HL-60 (cell line): ENCODE data around the gene QSOX2.

ENCODE experiments used
- POLR2AphosphoS5 ChIP-seq: IDR thresholded peaks from 2 replicates; pipeline ENCODE4 v1.6.1; 2012; ENCODE audit warnings: low read depth
- TF ChIP-seq, protein P1 (sequence below): IDR thresholded peaks from one replicate; pipeline ENCODE4 v1.5.1; 2011; ENCODE audit warnings: low read length, control low read depth, inconsistent platforms; ENCODE audit not compliant: insufficient read depth
- TF ChIP-seq, protein P2 (sequence below): IDR thresholded peaks from 2 replicates; pipeline ENCODE4 v1.6.1; 2012; ENCODE audit warnings: low read depth; ENCODE audit not compliant: insufficient replicate concordance

DNA sequence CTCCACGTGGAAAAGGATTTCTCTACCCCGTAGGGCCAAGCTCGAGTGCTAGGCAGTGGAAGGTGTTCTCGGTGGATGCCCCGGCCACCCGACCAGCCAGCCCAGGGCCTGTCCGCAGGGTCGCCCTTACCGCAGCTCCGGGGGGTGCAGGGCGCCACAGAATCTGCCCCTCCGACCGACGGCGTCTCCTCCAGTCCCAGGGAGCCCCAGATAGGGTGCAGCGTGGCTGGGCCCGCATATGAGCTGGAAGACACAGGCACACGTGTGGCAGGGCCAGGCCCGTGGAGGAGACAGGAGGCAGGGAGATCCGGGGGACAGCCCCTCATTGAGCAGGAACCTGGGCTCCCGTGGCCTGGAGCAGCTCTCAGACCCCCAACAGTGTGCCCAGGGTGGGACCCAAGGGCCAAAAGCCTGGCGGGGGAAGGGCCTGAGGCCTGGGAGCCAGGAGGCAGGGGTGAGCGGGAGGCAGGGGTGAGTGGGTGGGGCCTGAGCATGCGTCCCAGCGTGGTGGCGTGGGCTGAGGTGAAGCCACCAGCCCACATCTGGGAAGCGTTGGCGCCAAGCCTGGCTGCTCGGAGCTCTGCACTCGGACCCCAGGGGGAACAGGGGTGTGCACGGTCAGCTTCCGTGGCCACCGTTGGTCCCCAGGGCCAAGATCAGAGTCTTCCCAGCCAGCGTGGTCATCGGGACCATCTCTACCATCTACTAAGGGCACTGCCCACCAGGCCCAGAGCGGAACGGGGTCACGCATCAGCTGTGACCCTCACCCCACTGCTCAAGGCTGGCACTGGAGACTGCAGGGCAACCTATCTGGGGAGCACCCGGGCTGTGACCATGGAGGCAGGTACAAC is 36.0 kb upstream of the QSOX2 start:
- TF ChIP-seq, protein P1, sequence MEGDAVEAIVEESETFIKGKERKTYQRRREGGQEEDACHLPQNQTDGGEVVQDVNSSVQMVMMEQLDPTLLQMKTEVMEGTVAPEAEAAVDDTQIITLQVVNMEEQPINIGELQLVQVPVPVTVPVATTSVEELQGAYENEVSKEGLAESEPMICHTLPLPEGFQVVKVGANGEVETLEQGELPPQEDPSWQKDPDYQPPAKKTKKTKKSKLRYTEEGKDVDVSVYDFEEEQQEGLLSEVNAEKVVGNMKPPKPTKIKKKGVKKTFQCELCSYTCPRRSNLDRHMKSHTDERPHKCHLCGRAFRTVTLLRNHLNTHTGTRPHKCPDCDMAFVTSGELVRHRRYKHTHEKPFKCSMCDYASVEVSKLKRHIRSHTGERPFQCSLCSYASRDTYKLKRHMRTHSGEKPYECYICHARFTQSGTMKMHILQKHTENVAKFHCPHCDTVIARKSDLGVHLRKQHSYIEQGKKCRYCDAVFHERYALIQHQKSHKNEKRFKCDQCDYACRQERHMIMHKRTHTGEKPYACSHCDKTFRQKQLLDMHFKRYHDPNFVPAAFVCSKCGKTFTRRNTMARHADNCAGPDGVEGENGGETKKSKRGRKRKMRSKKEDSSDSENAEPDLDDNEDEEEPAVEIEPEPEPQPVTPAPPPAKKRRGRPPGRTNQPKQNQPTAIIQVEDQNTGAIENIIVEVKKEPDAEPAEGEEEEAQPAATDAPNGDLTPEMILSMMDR = no peak
- no peak for TF ChIP-seq POLR2AphosphoS5
- TF ChIP-seq, protein P2, sequence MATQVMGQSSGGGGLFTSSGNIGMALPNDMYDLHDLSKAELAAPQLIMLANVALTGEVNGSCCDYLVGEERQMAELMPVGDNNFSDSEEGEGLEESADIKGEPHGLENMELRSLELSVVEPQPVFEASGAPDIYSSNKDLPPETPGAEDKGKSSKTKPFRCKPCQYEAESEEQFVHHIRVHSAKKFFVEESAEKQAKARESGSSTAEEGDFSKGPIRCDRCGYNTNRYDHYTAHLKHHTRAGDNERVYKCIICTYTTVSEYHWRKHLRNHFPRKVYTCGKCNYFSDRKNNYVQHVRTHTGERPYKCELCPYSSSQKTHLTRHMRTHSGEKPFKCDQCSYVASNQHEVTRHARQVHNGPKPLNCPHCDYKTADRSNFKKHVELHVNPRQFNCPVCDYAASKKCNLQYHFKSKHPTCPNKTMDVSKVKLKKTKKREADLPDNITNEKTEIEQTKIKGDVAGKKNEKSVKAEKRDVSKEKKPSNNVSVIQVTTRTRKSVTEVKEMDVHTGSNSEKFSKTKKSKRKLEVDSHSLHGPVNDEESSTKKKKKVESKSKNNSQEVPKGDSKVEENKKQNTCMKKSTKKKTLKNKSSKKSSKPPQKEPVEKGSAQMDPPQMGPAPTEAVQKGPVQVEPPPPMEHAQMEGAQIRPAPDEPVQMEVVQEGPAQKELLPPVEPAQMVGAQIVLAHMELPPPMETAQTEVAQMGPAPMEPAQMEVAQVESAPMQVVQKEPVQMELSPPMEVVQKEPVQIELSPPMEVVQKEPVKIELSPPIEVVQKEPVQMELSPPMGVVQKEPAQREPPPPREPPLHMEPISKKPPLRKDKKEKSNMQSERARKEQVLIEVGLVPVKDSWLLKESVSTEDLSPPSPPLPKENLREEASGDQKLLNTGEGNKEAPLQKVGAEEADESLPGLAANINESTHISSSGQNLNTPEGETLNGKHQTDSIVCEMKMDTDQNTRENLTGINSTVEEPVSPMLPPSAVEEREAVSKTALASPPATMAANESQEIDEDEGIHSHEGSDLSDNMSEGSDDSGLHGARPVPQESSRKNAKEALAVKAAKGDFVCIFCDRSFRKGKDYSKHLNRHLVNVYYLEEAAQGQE = no peak
